HepG2 (cell line): ENCODE data around the gene TBC1D16.

Experiments
- CEBPB ChIP-seq: IDR thresholded peaks from 2 replicates; pipeline ENCODE4 v1.6.1; 2011; ENCODE audit warnings: low read depth, low read length, improper control_type of control experiment, borderline replicate concordance
- POLR2AphosphoS2 ChIP-seq: IDR thresholded peaks from 2 replicates; pipeline ENCODE4 v1.6.1; 2011; ENCODE audit warnings: low read depth, low read length, improper control_type of control experiment
- SRSF9 ChIP-seq: fragments of 200-400 bp; formaldehyde crosslinking; IDR thresholded peaks from 2 replicates; pipeline ENCODE4 v1.6.1; 2018; ENCODE audit warnings: borderline replicate concordance, mild to moderate bottlenecking, low read depth, low read length; ENCODE audit not compliant: insufficient read depth, poor library complexity, severe bottlenecking
- ZNF143 ChIP-seq: sonication (generic); formaldehyde crosslinking; IDR thresholded peaks from 2 replicates; pipeline ENCODE4 v1.4.0; 2020; ENCODE audit warnings: missing genetic modification reagents
- ZNF335 ChIP-seq: sonication (generic); formaldehyde crosslinking; IDR thresholded peaks from 2 replicates; pipeline ENCODE4 v1.4.0; 2020; ENCODE audit warnings: missing genetic modification reagents
- TF ChIP-seq, protein P1 (sequence below): IDR thresholded peaks from 2 replicates; pipeline ENCODE4 v1.6.1; 2016
- TF ChIP-seq, protein P2 (sequence below): sonication (generic); formaldehyde crosslinking; IDR thresholded peaks from 2 replicates; pipeline ENCODE4 v1.5.0; 2020; ENCODE audit warnings: mild to moderate bottlenecking, missing genetic modification reagents, moderate library complexity

DNA sequence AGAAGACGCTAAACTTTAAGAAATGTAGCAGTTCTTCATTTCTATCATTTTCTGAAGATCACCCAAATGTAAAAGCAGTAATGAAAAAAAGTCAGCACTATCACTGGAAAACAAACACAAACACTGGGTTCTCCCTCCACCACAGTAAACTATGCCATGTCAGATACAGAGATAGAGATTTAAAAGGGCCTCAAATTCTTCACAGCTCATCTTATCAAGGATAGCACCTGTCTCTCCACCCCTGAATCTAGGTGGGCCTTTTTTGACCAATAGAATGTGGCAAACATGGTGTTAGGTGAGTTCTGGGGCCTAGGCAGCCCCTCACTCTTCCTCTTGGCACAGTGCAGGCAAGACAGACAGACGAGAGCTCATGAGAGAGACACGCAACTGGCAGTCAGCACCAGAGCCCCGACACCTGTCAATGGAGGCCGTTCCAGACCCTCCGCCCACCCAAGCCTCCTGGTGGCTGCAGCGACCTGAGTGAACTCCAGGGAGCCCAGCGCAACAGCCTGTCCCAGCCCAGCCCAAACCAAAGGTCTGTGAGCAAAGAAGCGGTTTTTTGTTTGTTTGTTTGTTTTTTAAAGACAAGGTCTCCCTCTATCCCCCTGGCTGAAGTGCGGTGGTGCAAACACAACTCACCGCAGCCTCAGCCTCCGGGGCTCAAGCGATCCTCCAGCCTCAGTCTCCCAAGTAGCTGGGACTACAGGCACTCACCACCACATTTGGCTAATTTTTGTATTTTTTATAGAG, 79.8 kb downstream of the TBC1D16 start:
- TF ChIP-seq, protein P1, sequence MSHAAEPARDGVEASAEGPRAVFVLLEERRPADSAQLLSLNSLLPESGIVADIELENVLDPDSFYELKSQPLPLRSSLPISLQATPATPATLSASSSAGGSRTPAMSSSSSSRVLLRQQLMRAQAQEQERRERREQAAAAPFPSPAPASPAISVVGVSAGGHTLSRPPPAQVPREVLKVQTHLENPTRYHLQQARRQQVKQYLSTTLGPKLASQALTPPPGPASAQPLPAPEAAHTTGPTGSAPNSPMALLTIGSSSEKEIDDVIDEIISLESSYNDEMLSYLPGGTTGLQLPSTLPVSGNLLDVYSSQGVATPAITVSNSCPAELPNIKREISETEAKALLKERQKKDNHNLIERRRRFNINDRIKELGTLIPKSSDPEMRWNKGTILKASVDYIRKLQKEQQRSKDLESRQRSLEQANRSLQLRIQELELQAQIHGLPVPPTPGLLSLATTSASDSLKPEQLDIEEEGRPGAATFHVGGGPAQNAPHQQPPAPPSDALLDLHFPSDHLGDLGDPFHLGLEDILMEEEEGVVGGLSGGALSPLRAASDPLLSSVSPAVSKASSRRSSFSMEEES (CRISPR knock-in tag) = no peak
- TF ChIP-seq SRSF9 (no peak), ZNF335 (CRISPR knock-in tag) (no peak), ZNF143 (CRISPR knock-in tag) (no peak), POLR2AphosphoS2 (no peak), CEBPB (no peak)
- TF ChIP-seq, protein P2, sequence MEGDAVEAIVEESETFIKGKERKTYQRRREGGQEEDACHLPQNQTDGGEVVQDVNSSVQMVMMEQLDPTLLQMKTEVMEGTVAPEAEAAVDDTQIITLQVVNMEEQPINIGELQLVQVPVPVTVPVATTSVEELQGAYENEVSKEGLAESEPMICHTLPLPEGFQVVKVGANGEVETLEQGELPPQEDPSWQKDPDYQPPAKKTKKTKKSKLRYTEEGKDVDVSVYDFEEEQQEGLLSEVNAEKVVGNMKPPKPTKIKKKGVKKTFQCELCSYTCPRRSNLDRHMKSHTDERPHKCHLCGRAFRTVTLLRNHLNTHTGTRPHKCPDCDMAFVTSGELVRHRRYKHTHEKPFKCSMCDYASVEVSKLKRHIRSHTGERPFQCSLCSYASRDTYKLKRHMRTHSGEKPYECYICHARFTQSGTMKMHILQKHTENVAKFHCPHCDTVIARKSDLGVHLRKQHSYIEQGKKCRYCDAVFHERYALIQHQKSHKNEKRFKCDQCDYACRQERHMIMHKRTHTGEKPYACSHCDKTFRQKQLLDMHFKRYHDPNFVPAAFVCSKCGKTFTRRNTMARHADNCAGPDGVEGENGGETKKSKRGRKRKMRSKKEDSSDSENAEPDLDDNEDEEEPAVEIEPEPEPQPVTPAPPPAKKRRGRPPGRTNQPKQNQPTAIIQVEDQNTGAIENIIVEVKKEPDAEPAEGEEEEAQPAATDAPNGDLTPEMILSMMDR (CRISPR knock-in tag) = no peak
